SU-DHL-6 (cell line): Measurements from ENCODE around the gene STX8.

Source experiments
- H2AFZ ChIP-seq: fragments of 200-600 bp; sonication (generic); 2 replicates; pipeline ENCODE4 v1.6.1; 2014; ENCODE audit warnings: low read depth, mild to moderate bottlenecking, moderate library complexity, mixed read lengths, antibody characterized with exemption, low read length; ENCODE audit not compliant: severe bottlenecking
- H3F3A ChIP-seq: fragments of 200-600 bp; shearing (Covaris generic); 2 replicates; pipeline ENCODE4 v1.6.0; 2016; ENCODE audit warnings: antibody characterized with exemption, mild to moderate bottlenecking; ENCODE audit not compliant: insufficient read depth
- H3K27ac ChIP-seq: fragments of 200-600 bp; sonication (generic); 2 replicates; pipeline ENCODE4 v1.5.1; 2016; ENCODE audit warnings: low read depth, mild to moderate bottlenecking, low read length, moderate library complexity, mixed read lengths
- H3K27me3 ChIP-seq: fragments of 200-600 bp; sonication (generic), shearing (Covaris generic); 2 replicates; pipeline ENCODE4 v1.6.0; 2014; ENCODE audit warnings: mild to moderate bottlenecking, low read length
- H3K36me3 ChIP-seq: fragments of 200-600 bp; sonication (generic); 2 replicates; pipeline ENCODE4 v1.6.1; 2014; ENCODE audit warnings: mild to moderate bottlenecking, low read length, mixed read lengths
- H3K4me2 ChIP-seq: fragments of 300-600, 200-600 bp; shearing (Covaris generic), sonication (generic); 2 replicates; pipeline ENCODE4 v1.6.0; 2014; ENCODE audit warnings: low read length, low read depth, mild to moderate bottlenecking; ENCODE audit not compliant: poor library complexity, severe bottlenecking
- H3K4me3 ChIP-seq: fragments of 200-600 bp; sonication (generic); 2 replicates; pipeline ENCODE4 v1.5.1; 2014; ENCODE audit warnings: antibody characterized with exemption, low read length, mild to moderate bottlenecking, mixed read lengths; ENCODE audit not compliant: insufficient read depth, poor library complexity, severe bottlenecking
- H3K79me2 ChIP-seq: fragments of 200-600 bp; sonication (generic); 2 replicates; pipeline ENCODE4 v1.6.1; 2014; ENCODE audit warnings: mild to moderate bottlenecking, low read length, moderate library complexity; ENCODE audit not compliant: insufficient read depth
- H3K9ac ChIP-seq: fragments of 200-600 bp; sonication (generic); 2 replicates; pipeline ENCODE4 v1.7.0; 2014; ENCODE audit warnings: mild to moderate bottlenecking, low read length
- H3K9me2 ChIP-seq: fragments of 200-600 bp; sonication (generic); replicated peaks from 2 replicates; pipeline ENCODE4 v1.6.1; 2014; ENCODE audit warnings: low read length; ENCODE audit not compliant: insufficient read depth
- H3K9me3 ChIP-seq: fragments of 200-600 bp; sonication (generic); 2 replicates; pipeline ENCODE4 v1.6.1; 2014; ENCODE audit warnings: low read length, mixed read lengths; ENCODE audit not compliant: insufficient read depth
- H4K20me1 ChIP-seq: fragments of 200-600 bp; sonication (generic); 2 replicates; pipeline ENCODE4 v1.6.1; 2014; ENCODE audit warnings: low read depth, mild to moderate bottlenecking, antibody characterized with exemption, low read length, moderate library complexity, mixed read lengths
- EZH2phosphoT487 ChIP-seq: fragments of 200-600 bp; sonication (generic), shearing (Covaris generic); conservative IDR thresholded peaks from 2 replicates; pipeline ENCODE4 v1.6.1; 2018; ENCODE audit warnings: mild to moderate bottlenecking, antibody characterized with exemption, low read length, moderate library complexity, mixed read lengths
- TF ChIP-seq, protein P1 (sequence below): fragments of 200-600 bp; sonication (generic); IDR thresholded peaks from one replicate; pipeline ENCODE4 v1.5.1; 2017; ENCODE audit warnings: antibody characterized with exemption, mild to moderate bottlenecking, low read length, moderate library complexity; ENCODE audit not compliant: insufficient read depth, poor library complexity, severe bottlenecking

STX8 gene

DNA sequence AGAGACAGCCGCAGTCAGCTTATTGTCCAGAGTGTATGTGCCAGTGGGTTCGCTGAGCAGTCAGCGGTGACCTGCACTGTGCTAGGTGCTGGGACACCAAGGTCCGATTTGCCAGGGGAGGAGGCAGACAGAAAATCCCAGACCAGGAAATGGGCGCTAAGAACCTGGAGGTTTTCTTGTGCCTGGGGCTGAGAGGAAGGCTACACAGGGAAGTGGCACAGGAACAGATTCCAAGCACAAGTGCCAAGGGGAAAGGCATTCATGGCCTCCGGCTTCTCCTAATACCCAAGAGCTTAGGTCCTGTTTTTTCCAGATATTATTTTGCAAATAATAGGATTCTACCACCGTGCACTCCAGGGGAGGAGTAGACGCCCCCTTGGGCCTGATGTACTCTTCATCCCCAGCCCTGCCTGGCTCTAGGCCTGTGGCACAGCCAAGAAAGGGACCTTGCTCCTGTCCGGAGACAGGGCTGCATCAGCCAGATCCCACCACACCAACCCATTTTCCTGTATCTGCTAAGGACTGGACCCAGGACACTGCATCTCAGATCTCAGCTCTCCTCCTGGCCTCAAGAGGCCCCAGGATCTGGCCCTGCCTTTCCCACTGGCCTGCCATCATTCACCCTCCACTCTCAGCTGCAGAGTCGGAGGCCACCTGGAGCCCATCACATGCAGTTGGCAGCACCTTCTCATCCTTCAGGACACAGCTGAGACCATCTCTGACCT is 367.1 kb downstream of the STX8 start:
- Histone ChIP-seq H3K4me3 (no peak overlapping the region), H3K9me2 (no peaks in the 10 kb centered on the region), H3K36me3 (no peaks in the 10 kb centered on the region), H4K20me1 (no peaks in the 10 kb centered on the region), H3K27me3 (no peaks in the 10 kb centered on the region), H2AFZ (no peak overlapping the region), H3K79me2 (no peaks in the 10 kb centered on the region), H3K27ac (no peak overlapping the region), H3K9me3 (no peaks in the 10 kb centered on the region), H3K4me2 (no peak overlapping the region), H3K9ac (no peak overlapping the region), H3F3A (no peaks in the 10 kb centered on the region)
- TF ChIP-seq EZH2phosphoT487 = no peak
- TF ChIP-seq, protein P1, sequence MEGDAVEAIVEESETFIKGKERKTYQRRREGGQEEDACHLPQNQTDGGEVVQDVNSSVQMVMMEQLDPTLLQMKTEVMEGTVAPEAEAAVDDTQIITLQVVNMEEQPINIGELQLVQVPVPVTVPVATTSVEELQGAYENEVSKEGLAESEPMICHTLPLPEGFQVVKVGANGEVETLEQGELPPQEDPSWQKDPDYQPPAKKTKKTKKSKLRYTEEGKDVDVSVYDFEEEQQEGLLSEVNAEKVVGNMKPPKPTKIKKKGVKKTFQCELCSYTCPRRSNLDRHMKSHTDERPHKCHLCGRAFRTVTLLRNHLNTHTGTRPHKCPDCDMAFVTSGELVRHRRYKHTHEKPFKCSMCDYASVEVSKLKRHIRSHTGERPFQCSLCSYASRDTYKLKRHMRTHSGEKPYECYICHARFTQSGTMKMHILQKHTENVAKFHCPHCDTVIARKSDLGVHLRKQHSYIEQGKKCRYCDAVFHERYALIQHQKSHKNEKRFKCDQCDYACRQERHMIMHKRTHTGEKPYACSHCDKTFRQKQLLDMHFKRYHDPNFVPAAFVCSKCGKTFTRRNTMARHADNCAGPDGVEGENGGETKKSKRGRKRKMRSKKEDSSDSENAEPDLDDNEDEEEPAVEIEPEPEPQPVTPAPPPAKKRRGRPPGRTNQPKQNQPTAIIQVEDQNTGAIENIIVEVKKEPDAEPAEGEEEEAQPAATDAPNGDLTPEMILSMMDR = no peak

- no peak overlapping the region for H3K9ac ChIP-seq
- no peak overlapping the region for H3K4me3 ChIP-seq
- no peaks in the 10 kb centered on the region for H3K9me3 ChIP-seq
- no peak overlapping the region for H3K4me2 ChIP-seq
- H3K79me2 ChIP-seq = no peaks in the 10 kb centered on the region
- no peaks in the 10 kb centered on the region for H3K27me3 ChIP-seq
- no peak overlapping the region for H2AFZ ChIP-seq
- H4K20me1 ChIP-seq = no peaks in the 10 kb centered on the region
- H3K36me3 ChIP-seq = no peaks in the 10 kb centered on the region
- H3F3A ChIP-seq = no peaks in the 10 kb centered on the region
- no peaks in the 10 kb centered on the region for H3K9me2 ChIP-seq
- TF ChIP-seq, protein P1 = no peak
- TF ChIP-seq EZH2phosphoT487 = no peak
- no peak overlapping the region for H3K27ac ChIP-seq
These were observed 368.8 kb downstream of the STX8 start for GRCh38 chr17:9206741-9207332.

GRCh38 chr17:9206410-9206703 is 369.3 kb downstream of the STX8 start:
- H3K36me3 ChIP-seq = no peaks in the 10 kb centered on the region
- H3K4me3 ChIP-seq = no peak overlapping the region

More at GRCh38 chr17:9206410-9206703, 369.3 kb downstream of the STX8 start:
- no peak overlapping the region for H3K4me2 ChIP-seq
- no peaks in the 10 kb centered on the region for H3K9me2 ChIP-seq
- H3K9ac ChIP-seq = no peak overlapping the region
- H3K9me3 ChIP-seq = no peaks in the 10 kb centered on the region
- H4K20me1 ChIP-seq = no peaks in the 10 kb centered on the region
- H2AFZ ChIP-seq = no peak overlapping the region
- H3K27me3 ChIP-seq = no peaks in the 10 kb centered on the region
- no peaks in the 10 kb centered on the region for H3F3A ChIP-seq
- TF ChIP-seq, protein P1 = no peak
- TF ChIP-seq EZH2phosphoT487 = no peak
- H3K27ac ChIP-seq = no peak overlapping the region
- no peaks in the 10 kb centered on the region for H3K79me2 ChIP-seq
